H1 (cell line): ENCODE results near the gene RAB3GAP2.

Experiments used
- CHD1 ChIP-seq: IDR thresholded peaks from 2 replicates; pipeline ENCODE4 v1.6.1; 2012; ENCODE audit warnings: low read depth, low read length, improper control_type of control experiment
- GTF2F1 ChIP-seq: IDR thresholded peaks from 2 replicates; pipeline ENCODE4 v1.6.1; 2012; ENCODE audit warnings: low read depth, low read length, improper control_type of control experiment, borderline replicate concordance
- MAFK ChIP-seq: IDR thresholded peaks from 2 replicates; pipeline ENCODE4 v1.6.1; 2012; ENCODE audit warnings: low read depth, mild to moderate bottlenecking, improper control_type of control experiment, low read length
- RAD21 ChIP-seq, 2 experiments: IDR thresholded peaks in 1 of 2; conservative IDR thresholded peaks in 1 of 2; 2 replicates each; pipeline ENCODE4 v1.6.1; 2011; ENCODE audit warnings: low read depth in 2 of 2, low read length in 2 of 2, improper control_type of control experiment in 1 of 2, inconsistent platforms in 1 of 2, mild to moderate bottlenecking in 1 of 2, moderate library complexity in 1 of 2
- RXRA ChIP-seq: IDR thresholded peaks from 2 replicates; pipeline ENCODE4 v1.6.1; 2011; ENCODE audit warnings: low read depth, mild to moderate bottlenecking, low read length, moderate library complexity; ENCODE audit not compliant: insufficient read depth
- SP2 ChIP-seq: IDR thresholded peaks from 2 replicates; pipeline ENCODE4 v1.6.1; 2012; ENCODE audit warnings: mild to moderate bottlenecking, low read length, inconsistent platforms
- TCF12 ChIP-seq: IDR thresholded peaks from 2 replicates; pipeline ENCODE4 v1.6.1; 2011; ENCODE audit warnings: low read depth, mild to moderate bottlenecking, low read length
- TEAD4 ChIP-seq: IDR thresholded peaks from 2 replicates; pipeline ENCODE4 v1.6.1; 2012; ENCODE audit warnings: low read depth, low read length, inconsistent platforms, mixed read lengths
- ZNF274 ChIP-seq: IDR thresholded peaks from 2 replicates; pipeline ENCODE4 v1.7.0; 2012; ENCODE audit warnings: low read length, borderline replicate concordance; ENCODE audit errors: extremely low read depth
- TF ChIP-seq, protein P1 (sequence below), 3 experiments: IDR thresholded peaks; 1 replicate in 2 of 3; 2 replicates in 1 of 3; pipeline versions ENCODE4 v1.5.1 to v1.6.1; 2011; ENCODE audit warnings: low read length in 3 of 3, mild to moderate bottlenecking in 3 of 3, inconsistent platforms in 2 of 3, low read depth in 1 of 3, moderate library complexity in 1 of 3; ENCODE audit not compliant: insufficient read depth in 1 of 3; ENCODE audit errors: control extremely low read depth in 1 of 3
- TF ChIP-seq, protein P2 (sequence below): IDR thresholded peaks from 2 replicates; pipeline ENCODE4 v1.6.1; 2012; ENCODE audit warnings: low read length, inconsistent platforms

DNA sequence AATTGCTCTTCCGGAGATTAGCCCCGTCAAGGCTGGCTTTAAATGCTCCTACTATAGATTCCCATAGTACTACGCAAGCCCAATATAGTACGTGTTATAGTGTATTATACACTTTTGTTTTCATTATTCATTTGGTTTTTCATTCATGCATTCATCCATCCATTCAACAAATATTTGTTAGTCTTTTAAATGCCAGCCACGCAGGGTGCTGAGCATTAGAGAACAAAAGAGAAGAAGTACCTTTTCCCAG is 513 bp upstream of the RAB3GAP2 start:
- TF ChIP-seq, protein P1, sequence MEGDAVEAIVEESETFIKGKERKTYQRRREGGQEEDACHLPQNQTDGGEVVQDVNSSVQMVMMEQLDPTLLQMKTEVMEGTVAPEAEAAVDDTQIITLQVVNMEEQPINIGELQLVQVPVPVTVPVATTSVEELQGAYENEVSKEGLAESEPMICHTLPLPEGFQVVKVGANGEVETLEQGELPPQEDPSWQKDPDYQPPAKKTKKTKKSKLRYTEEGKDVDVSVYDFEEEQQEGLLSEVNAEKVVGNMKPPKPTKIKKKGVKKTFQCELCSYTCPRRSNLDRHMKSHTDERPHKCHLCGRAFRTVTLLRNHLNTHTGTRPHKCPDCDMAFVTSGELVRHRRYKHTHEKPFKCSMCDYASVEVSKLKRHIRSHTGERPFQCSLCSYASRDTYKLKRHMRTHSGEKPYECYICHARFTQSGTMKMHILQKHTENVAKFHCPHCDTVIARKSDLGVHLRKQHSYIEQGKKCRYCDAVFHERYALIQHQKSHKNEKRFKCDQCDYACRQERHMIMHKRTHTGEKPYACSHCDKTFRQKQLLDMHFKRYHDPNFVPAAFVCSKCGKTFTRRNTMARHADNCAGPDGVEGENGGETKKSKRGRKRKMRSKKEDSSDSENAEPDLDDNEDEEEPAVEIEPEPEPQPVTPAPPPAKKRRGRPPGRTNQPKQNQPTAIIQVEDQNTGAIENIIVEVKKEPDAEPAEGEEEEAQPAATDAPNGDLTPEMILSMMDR (IDR thresholded peaks at IDR 0.05; ENCODE audit: control extremely low read depth in 1 of 3, insufficient read depth in 1 of 3, low read depth in 1 of 3, low read length in 3 of 3) = no peak
- no peak for TF ChIP-seq ZNF274
- TF ChIP-seq, protein P2, sequence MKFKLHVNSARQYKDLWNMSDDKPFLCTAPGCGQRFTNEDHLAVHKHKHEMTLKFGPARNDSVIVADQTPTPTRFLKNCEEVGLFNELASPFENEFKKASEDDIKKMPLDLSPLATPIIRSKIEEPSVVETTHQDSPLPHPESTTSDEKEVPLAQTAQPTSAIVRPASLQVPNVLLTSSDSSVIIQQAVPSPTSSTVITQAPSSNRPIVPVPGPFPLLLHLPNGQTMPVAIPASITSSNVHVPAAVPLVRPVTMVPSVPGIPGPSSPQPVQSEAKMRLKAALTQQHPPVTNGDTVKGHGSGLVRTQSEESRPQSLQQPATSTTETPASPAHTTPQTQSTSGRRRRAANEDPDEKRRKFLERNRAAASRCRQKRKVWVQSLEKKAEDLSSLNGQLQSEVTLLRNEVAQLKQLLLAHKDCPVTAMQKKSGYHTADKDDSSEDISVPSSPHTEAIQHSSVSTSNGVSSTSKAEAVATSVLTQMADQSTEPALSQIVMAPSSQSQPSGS = no peak
- no peak for TF ChIP-seq RAD21 (IDR thresholded peaks at IDR 0.05 in 1 of 2, conservative IDR thresholded peaks at IDR 0.05 in 1 of 2; ENCODE audit: low read depth in 2 of 2, low read length in 2 of 2)
- TF ChIP-seq RXRA = no peak
- TF ChIP-seq CHD1 = no peak
- TF ChIP-seq SP2 = no peak
- TF ChIP-seq TEAD4 = no peak
- TF ChIP-seq TCF12 = no peak
- no peak for TF ChIP-seq MAFK
- TF ChIP-seq GTF2F1 = no peak
